GM12878 (cell line): Measurements from ENCODE around the gene PAPPA. TPM values are rescaled to one million over a fixed set of nuclear protein-coding genes. Genes with fewer than 3 reads are reported as not detected.

Source experiments
- ATAC-seq: fragments of 200-7000 bp; cut with Tn5 transposase; 3 replicates; pipeline ENCODE4 v1.9.1; 2020; ENCODE audit warnings: mild to moderate bottlenecking, moderate library complexity
- BruUV-seq: library from RNA; stranded (reverse); fragments of 400-500 nt; replicated peaks from 2 replicates; lab custom pipeline; 2021; lab: Mats Ljungman, UMichigan
- CTCF ChIA-PET: fragments of 300-600 bp; sonication (Branson Sonifier 250); formaldehyde crosslinking; extraction: SDS; loops from one replicate; lab custom pipeline; 2021; ENCODE audit warnings: inconsistent platforms; lab: Yijun Ruan, JAX
- POLR2A ChIA-PET: fragments of 350-600 bp; formaldehyde crosslinking; extraction: SDS; loops from one replicate; lab custom pipeline; 2021; ENCODE audit warnings: inconsistent platforms; lab: Charles Lee
- RAD21 ChIA-PET: fragments of 300-600 bp; sonication (Branson Sonifier 250); formaldehyde crosslinking; loops from one replicate; lab custom pipeline; 2023; ENCODE audit warnings: antibody characterized with exemption; ENCODE audit not compliant: unreplicated experiment; lab: Charles Lee
- SMC1A ChIA-PET: fragments of 300-600 bp; sonication (Branson Sonifier 250); formaldehyde crosslinking; loops from one replicate; lab custom pipeline; 2023; ENCODE audit not compliant: unreplicated experiment, uncharacterized antibody; lab: Charles Lee
- DNase-seq: peaks from one replicate; pipeline ENCODE4 v3.0.0-alpha.2; 2011; ENCODE audit warnings: low read depth, low spot score
- FAIRE-seq: peaks from 3 replicates; lab custom pipeline; 2011; peaks lifted over from hg19 to GRCh38; lab: Jason Lieb, UNC
- H2AFZ ChIP-seq: 2 replicates; pipeline ENCODE4 v1.6.0; 2011; ENCODE audit warnings: low read depth, low read length, control low read depth; ENCODE audit not compliant: control insufficient read depth
- H3K27ac ChIP-seq: 2 replicates; pipeline ENCODE4 v1.5.1; 2011; ENCODE audit warnings: control low read depth; ENCODE audit not compliant: control insufficient read depth, insufficient read depth
- H3K27me3 ChIP-seq, 2 experiments: replicated peaks in 1 of 2; 2 replicates each; pipeline versions ENCODE4 v1.6.0 to v1.6.1; 2011; ENCODE audit warnings: low read length in 1 of 2; ENCODE audit not compliant: control insufficient read depth in 2 of 2, insufficient read depth in 2 of 2
- H3K36me3 ChIP-seq, 2 experiments: 2 replicates each; pipeline ENCODE4 v1.5.1; 2011; ENCODE audit warnings: low read length in 1 of 2; ENCODE audit not compliant: control insufficient read depth in 2 of 2, insufficient read depth in 2 of 2
- H3K4me1 ChIP-seq: 2 replicates; pipeline ENCODE4 v1.6.1; 2011; ENCODE audit warnings: mild to moderate bottlenecking, low read length, moderate library complexity, mixed read lengths; ENCODE audit not compliant: control insufficient read depth, insufficient read depth
- H3K4me2 ChIP-seq: 2 replicates; pipeline ENCODE4 v1.6.0; 2011; ENCODE audit warnings: control low read depth; ENCODE audit not compliant: control insufficient read depth, insufficient read depth
- H3K4me3 ChIP-seq: fragments of 200-600 bp; sonication (generic); 2 replicates; pipeline ENCODE4 v1.5.1; 2016
- H3K79me2 ChIP-seq: 2 replicates; pipeline ENCODE4 v1.6.0; 2011; ENCODE audit warnings: low read length; ENCODE audit not compliant: control insufficient read depth, insufficient read depth
- H3K9ac ChIP-seq: 2 replicates; pipeline ENCODE4 v1.8.0; 2011; ENCODE audit warnings: low read length, control low read depth, mixed read lengths; ENCODE audit not compliant: control insufficient read depth, insufficient read depth
- H3K9me3 ChIP-seq: replicated peaks from 3 replicates; pipeline ENCODE4 v1.5.1; 2011; ENCODE audit warnings: mild to moderate bottlenecking, low read length; ENCODE audit not compliant: control insufficient read depth, insufficient read depth
- H4K20me1 ChIP-seq: 2 replicates; pipeline ENCODE4 v1.6.0; 2011; ENCODE audit not compliant: control insufficient read depth, insufficient read depth
- BCL3 ChIP-seq: IDR thresholded peaks from 2 replicates; pipeline ENCODE4 v1.6.1; 2011; ENCODE audit warnings: borderline replicate concordance, low read depth, mild to moderate bottlenecking, moderate library complexity, low read length; ENCODE audit not compliant: insufficient read depth, poor library complexity, severe bottlenecking
- EGR1 ChIP-seq, 2 experiments: IDR thresholded peaks; 1 replicate in 1 of 2; 2 replicates in 1 of 2; pipeline ENCODE4 v1.6.1; 2011 to 2012; ENCODE audit warnings: low read depth in 2 of 2, low read length in 2 of 2, borderline replicate concordance in 1 of 2, mild to moderate bottlenecking in 1 of 2, moderate library complexity in 1 of 2
- GATAD2B ChIP-seq: fragments of 450-650 bp; conservative IDR thresholded peaks from 2 replicates; pipeline ENCODE4 v1.6.1; 2017; ENCODE audit warnings: low read depth, mild to moderate bottlenecking, moderate library complexity
- IKZF2 ChIP-seq, 2 experiments: fragments of 450-650 bp; IDR thresholded peaks; 2 replicates each; pipeline ENCODE4 v1.6.1; 2017; ENCODE audit warnings: mild to moderate bottlenecking in 2 of 2, moderate library complexity in 2 of 2
- MXI1 ChIP-seq: fragments of 150-350 bp; IDR thresholded peaks from 2 replicates; pipeline ENCODE4 v1.6.1; 2011; ENCODE audit warnings: low read depth, mild to moderate bottlenecking, inconsistent platforms, low read length, improper control_type of control experiment
- MYC ChIP-seq: IDR thresholded peaks from 2 replicates; pipeline ENCODE4 v1.6.1; 2011; ENCODE audit warnings: mild to moderate bottlenecking, low read length, moderate library complexity, inconsistent platforms; ENCODE audit not compliant: insufficient read depth, insufficient replicate concordance, insufficient read length, severe bottlenecking
- POLR2AphosphoS2 ChIP-seq: IDR thresholded peaks from 2 replicates; pipeline ENCODE4 v1.6.1; 2011; ENCODE audit warnings: low read depth, mild to moderate bottlenecking, low read length, improper control_type of control experiment, moderate library complexity
- POU2F2 ChIP-seq: IDR thresholded peaks from 3 replicates; pipeline ENCODE4 v1.6.1; 2011; ENCODE audit warnings: low read depth, mild to moderate bottlenecking, low read length, borderline replicate concordance
- RAD51 ChIP-seq: fragments of 450-650 bp; IDR thresholded peaks from 2 replicates; pipeline ENCODE4 v1.6.1; 2016; ENCODE audit warnings: moderate library complexity, mild to moderate bottlenecking, inconsistent platforms
- RCOR1 ChIP-seq: conservative IDR thresholded peaks from 2 replicates; pipeline ENCODE4 v1.6.1; 2012; ENCODE audit warnings: low read depth, low read length, improper control_type of control experiment
- SP1 ChIP-seq: IDR thresholded peaks from one replicate; pipeline ENCODE4 v1.6.1; 2011; ENCODE audit warnings: low read depth, low read length
- SUPT20H ChIP-seq: IDR thresholded peaks from 2 replicates; pipeline ENCODE4 v1.6.1; 2011; ENCODE audit warnings: low read depth, mild to moderate bottlenecking, low read length, moderate library complexity, borderline replicate concordance; ENCODE audit not compliant: control insufficient read depth
- ZNF207 ChIP-seq: fragments of 450-650 bp; IDR thresholded peaks from 2 replicates; pipeline ENCODE4 v1.6.1; 2014; ENCODE audit warnings: antibody characterized with exemption, mild to moderate bottlenecking, borderline replicate concordance
- WGBS: methylation state at CpG from one replicate; pipeline ENCODE4 v1.1.6; 2016; ENCODE audit warnings: low lambda C conversion rate; ENCODE audit not compliant: insufficient replicate concordance, insufficient coverage; ENCODE audit errors: missing lambda C conversion rate; 5-methylcytosine and 5-hydroxymethylcytosine counted together
- in situ Hi-C: fragments of 300-500 bp; cut with MboI; formaldehyde crosslinking; loops from 9 replicates; pipeline ENCODE4 v1.14.3; 2018; ENCODE audit warnings: mixed read lengths
- intact Hi-C: fragments of 100-400 bp; cut with micrococcal nuclease; formaldehyde crosslinking; loops from one replicate; pipeline ENCODE4 v1.14.2; 2022; ENCODE audit not compliant: unreplicated experiment
- polyA plus RNA-seq, 11 experiments: library from polyadenylated mRNA; depleted of rRNA in 4 of 11; unstranded in 6 of 11; stranded (reverse) in 5 of 11; fragments of >200 nt; fragmentation: Nextera tagmentation in 4 of 11; fragmentation: Illumina TruSeq in 1 of 11; extraction: Ambion mirVana in 4 of 11; extraction: Trizol in 1 of 11; gene quantifications; 1 replicate in 1 of 11; 2 replicates in 10 of 11; pipeline versions ENCODE4 v1.2.1 to v1.2.3, GENCODE V29; 2011 to 2016; ENCODE audit warnings: inconsistent platforms in 2 of 11, missing spikeins in 2 of 11, low read depth in 1 of 11
- total RNA-seq, 4 experiments: library from RNA; depleted of rRNA in 3 of 4; stranded (reverse); fragments of >200 nt in 3 of 4; fragmentation: Illumina TruSeq in 1 of 4; extraction: Trizol in 1 of 4; gene quantifications; 2 replicates each; pipeline versions ENCODE4 v1.2.1 to v1.2.3, GENCODE V29; 2013 to 2021
- TF ChIP-seq, protein P1 (sequence below): IDR thresholded peaks from 2 replicates; pipeline ENCODE4 v1.6.1; 2012; ENCODE audit warnings: low read depth, low read length, improper control_type of control experiment
- TF ChIP-seq, protein P2 (sequence below): IDR thresholded peaks from 2 replicates; pipeline ENCODE4 v1.6.1; 2012; ENCODE audit warnings: low read depth, low read length, improper control_type of control experiment

The PAPPA gene
- total and polyA plus RNA-seq, 10 of the 15 experiments (the other 5 are each of a cell fraction or from before 2014, with no cell fraction given): under 0.01 to 0.19 (median 0.02) TPM; not detected in 4

DNA sequence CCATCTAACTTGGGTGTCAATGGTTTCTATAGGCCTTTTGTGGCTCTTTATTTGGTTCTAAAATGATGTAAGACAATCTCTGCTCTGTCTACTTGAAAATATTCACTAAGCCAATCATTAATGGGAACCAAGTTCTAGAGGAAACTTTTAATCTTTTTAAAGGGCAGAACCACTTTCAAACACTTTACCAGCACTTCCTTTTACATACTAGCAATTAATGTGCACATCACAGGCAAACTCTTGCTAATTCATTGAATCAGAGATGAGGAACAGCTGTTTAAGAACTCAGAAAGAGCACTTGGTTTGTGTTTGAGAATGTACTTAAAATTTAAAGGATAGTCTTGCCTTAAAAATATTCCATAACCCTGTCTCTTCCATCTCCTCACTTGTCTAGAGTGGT, 83.4 kb downstream of the PAPPA start:
- ChIA-PET POLR2A (no interaction called here), SMC1A (interaction anchor here (0.9 kb wide), 1 partner anchor 12 kb away, joined by 3 read pairs; no protein-coding TSS in a partner anchor), CTCF (interaction anchor here (0.6 kb wide), 1 partner anchor 335 kb away, joined by 3 read pairs; no protein-coding TSS in a partner anchor), RAD21 (no interaction called here)
- Histone ChIP-seq H3K27ac (no peak overlapping the region), H3K36me3 (no peaks in the 10 kb centered on the region), H3K4me2 (no peak overlapping the region), H3K79me2 (no peaks in the 10 kb centered on the region), H3K4me1 (no peaks in the 10 kb centered on the region), H3K27me3 (0 out of 4 replicates have a peak, but pooled peaks cover 0 to 4% of the 10 kb centered on the region in 2 experiments), H3K9ac (no peak overlapping the region), H4K20me1 (no peaks in the 10 kb centered on the region), H3K4me3 (no peak overlapping the region), H2AFZ (no peak overlapping the region), H3K9me3 (no peaks in the 10 kb centered on the region)
- DNase-seq (no peak), FAIRE-seq (no peak), ATAC-seq (no peak)
- BruUV-seq: no TSS peak
- in situ Hi-C loops: no loop called here
- TF ChIP-seq BCL3 (no peak), POU2F2 (no peak), ZNF207 (no peak), MYC (no peak)
- intact Hi-C loops: no loop called here

- ATAC-seq: no peak
- FAIRE-seq: no peak
- ChIA-PET RAD21 (no interaction called here), SMC1A (interaction anchor here (0.9 kb wide), 1 partner anchor 13 kb away, joined by 3 read pairs; no protein-coding TSS in a partner anchor), CTCF (interaction anchor here (0.6 kb wide), 1 partner anchor 334 kb away, joined by 3 read pairs; no protein-coding TSS in a partner anchor), POLR2A (no interaction called here)
- H3K27me3 ChIP-seq: 0 out of 4 replicates have a peak, but pooled peaks cover 0 to 4% of the 10 kb centered on the region in 2 experiments
- BruUV-seq: no TSS peak
- H3K9me3 ChIP-seq: no peaks in the 10 kb centered on the region
- H3K4me1 ChIP-seq: no peaks in the 10 kb centered on the region
- intact Hi-C loops (no loop called here), in situ Hi-C loops (no loop called here)
- H3K27ac ChIP-seq: no peak overlapping the region
- 17% methylated on average over 4 of the region's 4 CpGs for WGBS
- no peaks in the 10 kb centered on the region for H4K20me1 ChIP-seq
- no peak overlapping the region for H3K4me2 ChIP-seq
- no peaks in the 10 kb centered on the region for H3K79me2 ChIP-seq
- H3K36me3 ChIP-seq: no peaks in the 10 kb centered on the region
- H3K9ac ChIP-seq: no peak overlapping the region
- no peak overlapping the region for H3K4me3 ChIP-seq
- DNase-seq: no peak
- no peak overlapping the region for H2AFZ ChIP-seq
- TF ChIP-seq IKZF2 (IDR thresholded peaks at IDR 0.05) (no peak), MXI1 (no peak), RCOR1 (no peak), POLR2AphosphoS2 (no peak), SP1 (no peak), EGR1 (IDR thresholded peaks at IDR 0.05; ENCODE audit: borderline replicate concordance in 1 of 2, low read depth in 2 of 2, low read length in 2 of 2) (no peak), GATAD2B (no peak), SUPT20H (no peak), RAD51 (no peak)
- TF ChIP-seq, protein P1, sequence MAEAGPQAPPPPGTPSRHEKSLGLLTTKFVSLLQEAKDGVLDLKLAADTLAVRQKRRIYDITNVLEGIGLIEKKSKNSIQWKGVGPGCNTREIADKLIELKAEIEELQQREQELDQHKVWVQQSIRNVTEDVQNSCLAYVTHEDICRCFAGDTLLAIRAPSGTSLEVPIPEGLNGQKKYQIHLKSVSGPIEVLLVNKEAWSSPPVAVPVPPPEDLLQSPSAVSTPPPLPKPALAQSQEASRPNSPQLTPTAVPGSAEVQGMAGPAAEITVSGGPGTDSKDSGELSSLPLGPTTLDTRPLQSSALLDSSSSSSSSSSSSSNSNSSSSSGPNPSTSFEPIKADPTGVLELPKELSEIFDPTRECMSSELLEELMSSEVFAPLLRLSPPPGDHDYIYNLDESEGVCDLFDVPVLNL: no peak
- TF ChIP-seq, protein P2, sequence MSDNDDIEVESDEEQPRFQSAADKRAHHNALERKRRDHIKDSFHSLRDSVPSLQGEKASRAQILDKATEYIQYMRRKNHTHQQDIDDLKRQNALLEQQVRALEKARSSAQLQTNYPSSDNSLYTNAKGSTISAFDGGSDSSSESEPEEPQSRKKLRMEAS: no peak
Observed at GRCh38 chr9:116237456-116237855, 83.9 kb downstream of the PAPPA start.
